Activated naive CD4-positive, alpha-beta T cell treated with anti-CD3 and anti-CD28 coated beads for 36 hours (primary cell): ENCODE measurements around the gene SMYD5. TPM values are rescaled to one million over a fixed set of nuclear protein-coding genes. Genes with fewer than 3 reads are reported as not detected.
"Not testable (repeated sequence)": the region's sequence is repeated elsewhere in the genome, so short reads cannot be mapped to it uniquely, and the experiment has no call there.

Source experiments
- CTCF ChIA-PET: fragments of 350-600 bp; sonication (Branson Sonifier 250); formaldehyde crosslinking; loops from one replicate; lab custom pipeline; 2021; ENCODE audit warnings: antibody characterized with exemption; lab: Charles Lee
- DNase-seq: peaks from one replicate; pipeline ENCODE4 v3.0.0-alpha.2; 2020
- H3K27ac Mint-ChIP-seq: one replicate; pipeline ENCODE4 v1.8.0; 2021; ENCODE audit warnings: mild to moderate bottlenecking, mixed read lengths
- H3K27me3 Mint-ChIP-seq: one replicate; pipeline ENCODE4 v1.8.0; 2021; ENCODE audit warnings: low read depth, mixed read lengths
- H3K36me3 Mint-ChIP-seq: one replicate; pipeline ENCODE4 v1.8.0; 2021; ENCODE audit warnings: low read depth, mixed read lengths
- H3K4me1 Mint-ChIP-seq: one replicate; pipeline ENCODE4 v1.8.0; 2021; ENCODE audit warnings: low read depth, mixed read lengths
- H3K4me3 Mint-ChIP-seq: one replicate; pipeline ENCODE4 v1.8.0; 2021; ENCODE audit warnings: mild to moderate bottlenecking, moderate library complexity, mixed read lengths
- H3K9me3 Mint-ChIP-seq: one replicate; pipeline ENCODE4 v1.8.0; 2021; ENCODE audit warnings: mixed read lengths
- intact Hi-C: fragments of 100-400 bp; cut with micrococcal nuclease; formaldehyde crosslinking; loops from one replicate; pipeline ENCODE4 v1.15.1; 2023
- total RNA-seq, 2 experiments: library from RNA; stranded (reverse); gene quantifications; one replicate each; pipeline ENCODE4 v1.2.3, GENCODE V29; 2021

The SMYD5 gene
- total RNA-seq, 2 experiments from 2014 or later, result 37.4 to 39.0 TPM

DNA sequence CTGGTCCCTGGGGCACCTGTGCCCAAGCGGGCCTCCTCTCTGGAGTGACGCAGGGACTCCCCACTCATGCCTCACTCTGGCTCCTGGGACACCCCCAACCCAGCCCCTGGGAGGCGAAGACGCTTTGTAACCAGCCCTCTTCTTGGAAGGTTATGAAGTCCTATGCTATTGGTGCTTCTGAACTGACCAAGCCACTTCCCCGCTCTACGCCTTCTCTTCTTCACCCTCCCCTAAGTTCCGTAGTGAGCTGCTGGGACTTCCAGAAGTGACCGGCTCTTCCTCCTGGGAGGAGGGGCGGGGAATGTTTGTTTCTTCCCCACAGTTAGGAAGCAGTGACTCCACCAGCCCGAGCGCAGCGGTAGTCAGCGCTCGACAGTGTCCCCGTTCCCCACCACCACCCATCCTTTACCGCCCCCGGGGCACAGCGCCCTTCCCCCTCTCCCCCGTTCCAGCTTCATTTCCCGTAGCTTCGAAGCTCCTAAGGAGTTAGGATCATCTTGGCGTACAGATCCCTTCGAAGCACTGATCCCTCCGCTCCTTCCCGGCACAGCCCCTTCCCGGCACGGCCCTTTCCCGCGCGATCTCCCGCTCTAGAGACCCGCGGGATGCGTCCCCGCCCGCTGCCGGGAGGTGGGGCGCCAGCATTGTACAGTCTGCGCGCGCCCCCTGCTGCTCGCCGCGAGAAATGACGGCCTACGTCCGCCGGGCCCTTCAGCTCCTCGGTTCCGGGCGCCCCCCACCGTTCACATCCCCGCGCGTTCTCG lies 37.0 kb upstream of the SMYD5 start:
- H3K9me3 Mint-ChIP-seq, result no peaks in the 10 kb centered on the region
- CTCF ChIA-PET, result interaction anchor here (0.5 to 7.7 kb wide), 56 partner anchors 9 to 794 kb away, joined by 3 to 81 read pairs (median 5); partner anchors contain the start of genes CCT7, PRADC1, RAB11FIP5 and SMYD5
- peak overlapping the region; percentile 78 for H3K4me3 Mint-ChIP-seq
- intact Hi-C loops, result loop anchor here (1.0 to 2.0 kb wide), 11 partner anchors 35 to 406 kb away; partner anchors contain the start of genes CCT7, EMX1 and SFXN5
- peak; percentile 92 for DNase-seq
- peaks cover 24% of the 10 kb centered on the region for H3K4me1 Mint-ChIP-seq
- no peaks in the 10 kb centered on the region for H3K36me3 Mint-ChIP-seq
- H3K27me3 Mint-ChIP-seq, result peaks cover 26% of the 10 kb centered on the region
- H3K27ac Mint-ChIP-seq, result peak overlapping the region; percentile 65

DNA sequence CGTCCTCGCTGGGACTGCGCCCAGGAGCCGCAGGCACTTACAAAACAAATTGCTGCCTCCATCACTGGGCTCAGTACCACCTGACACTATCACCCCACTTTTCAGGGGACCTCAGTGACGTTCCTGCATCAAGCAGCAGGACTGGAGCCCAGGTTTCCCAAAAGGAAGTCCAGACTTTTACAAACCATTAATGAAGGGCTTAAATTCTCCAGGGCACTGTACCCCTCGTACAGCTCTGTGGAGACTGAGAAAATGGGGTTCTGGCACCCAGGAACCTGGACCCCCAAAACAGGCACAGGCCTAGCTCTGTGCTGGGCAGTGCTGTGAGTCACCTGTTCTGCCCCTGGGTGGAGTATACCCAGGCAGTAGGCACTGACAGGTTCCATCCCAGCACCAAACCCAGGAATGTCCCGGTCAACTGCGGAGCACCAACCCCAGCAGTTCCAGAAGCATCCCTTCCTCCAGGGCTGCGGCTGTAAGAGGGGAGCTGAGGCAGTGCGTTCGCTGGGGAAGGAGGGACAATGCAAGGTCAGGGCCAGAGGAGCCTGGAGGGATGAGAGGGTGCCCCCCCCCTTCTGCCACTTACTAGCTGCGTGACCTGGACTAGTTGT lies 36.3 kb upstream of the SMYD5 start:
- Mint-ChIP-seq H3K4me3 (peak overlapping the region; percentile 78), H3K27ac (no peak overlapping the region), H3K36me3 (no peaks in the 10 kb centered on the region), H3K27me3 (peaks cover 30% of the 10 kb centered on the region), H3K9me3 (no peaks in the 10 kb centered on the region), H3K4me1 (peaks cover 23% of the 10 kb centered on the region)
- intact Hi-C loops, result loop anchor here (1.0 to 2.0 kb wide), 11 partner anchors 35 to 407 kb away; partner anchors contain the start of genes CCT7, EMX1 and SFXN5
- DNase-seq, result no peak
- CTCF ChIA-PET, result interaction anchor here (0.5 to 7.7 kb wide), 50 partner anchors 8 to 793 kb away, joined by 3 to 81 read pairs (median 5); partner anchors contain the start of genes CCT7, RAB11FIP5, SMYD5 and SPR

GRCh38 chr2:73185965-73186364 lies 28.1 kb upstream of the SMYD5 start:
- DNase-seq, result no peak
- peaks cover 4% of the 10 kb centered on the region for H3K27me3 Mint-ChIP-seq
- H3K36me3 Mint-ChIP-seq, result peaks cover 2% of the 10 kb centered on the region
- H3K27ac Mint-ChIP-seq, result no peak overlapping the region
- no peaks in the 10 kb centered on the region for H3K4me1 Mint-ChIP-seq
- intact Hi-C loops, result no loop called here
- H3K9me3 Mint-ChIP-seq, result peaks cover 8% of the 10 kb centered on the region
- CTCF ChIA-PET, result interaction anchor here (0.7 to 1.8 kb wide), 3 partner anchors 9 to 175 kb away, joined by 3 to 5 read pairs (median 4); no protein-coding TSS in a partner anchor
- no peak overlapping the region for H3K4me3 Mint-ChIP-seq

DNA sequence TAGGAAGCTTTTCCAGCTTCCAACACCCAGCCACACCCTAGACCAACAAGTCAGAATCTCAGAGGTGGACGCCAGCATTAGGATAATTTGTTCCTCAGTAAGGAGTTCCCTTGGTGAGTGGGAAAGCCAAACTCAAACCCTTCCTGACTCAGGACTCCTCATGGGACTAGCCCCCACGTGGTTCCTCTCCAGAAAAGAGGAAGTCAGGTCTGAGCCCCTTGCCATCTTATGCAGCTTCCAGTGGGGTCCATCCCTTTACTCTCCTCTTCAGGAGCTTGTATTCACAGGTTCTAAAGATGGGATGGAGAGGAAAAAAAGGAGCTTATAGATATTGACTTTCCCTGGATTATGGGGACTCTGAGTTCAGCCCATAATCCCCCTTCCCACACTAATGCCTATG lies 26.5 kb upstream of the SMYD5 start:
- peaks cover 2% of the 10 kb centered on the region for H3K36me3 Mint-ChIP-seq
- H3K4me3 Mint-ChIP-seq, result no peak overlapping the region
- peaks cover under 1% of the 10 kb centered on the region for H3K27me3 Mint-ChIP-seq
- no peak overlapping the region for H3K27ac Mint-ChIP-seq
- CTCF ChIA-PET, result interaction anchor here (0.9 to 1.8 kb wide), 3 partner anchors 10 to 26 kb away, joined by 4 to 17 read pairs (median 5); no protein-coding TSS in a partner anchor
- no peak for DNase-seq
- H3K9me3 Mint-ChIP-seq, result peaks cover 8% of the 10 kb centered on the region
- H3K4me1 Mint-ChIP-seq, result no peaks in the 10 kb centered on the region
- intact Hi-C loops, result no loop called here

GRCh38 chr2:73197579-73197978 lies 16.5 kb upstream of the SMYD5 start:
- DNase-seq, result no peak
- intact Hi-C loops, result no loop called here
- H3K27me3 Mint-ChIP-seq, result peaks cover 26% of the 10 kb centered on the region
- no peaks in the 10 kb centered on the region for H3K36me3 Mint-ChIP-seq
- H3K27ac Mint-ChIP-seq, result no peak overlapping the region
- CTCF ChIA-PET, result interaction anchor here (0.7 to 0.8 kb wide), 2 partner anchors 15 kb away, joined by 4 to 5 read pairs; no protein-coding TSS in a partner anchor
- H3K9me3 Mint-ChIP-seq, result no peaks in the 10 kb centered on the region
- H3K4me1 Mint-ChIP-seq, result peaks cover 3% of the 10 kb centered on the region
- no peak overlapping the region for H3K4me3 Mint-ChIP-seq

DNA sequence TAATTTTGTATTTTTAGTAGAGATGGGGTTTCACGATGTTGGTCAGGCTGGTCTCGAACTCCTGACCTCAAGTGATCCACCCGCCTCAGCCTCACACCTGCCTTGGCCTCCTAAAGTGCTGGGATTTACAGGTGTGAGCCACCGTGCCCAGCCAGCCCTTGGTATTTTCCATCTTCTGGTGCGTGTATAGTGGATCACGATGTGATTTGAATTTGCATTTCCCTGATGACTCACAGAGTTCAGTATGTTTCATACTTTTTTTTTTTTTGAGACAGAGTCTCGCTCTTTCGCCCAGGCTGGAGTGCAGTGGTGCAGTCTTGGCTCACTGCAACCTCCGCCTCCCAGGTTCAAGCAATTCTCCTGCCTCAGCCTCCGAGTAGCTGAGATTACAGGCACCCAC lies 13.8 kb upstream of the SMYD5 start:
- H3K27ac Mint-ChIP-seq, H3K9me3 Mint-ChIP-seq, H3K36me3 Mint-ChIP-seq, H3K4me3 Mint-ChIP-seq, H3K4me1 Mint-ChIP-seq, intact Hi-C loops, DNase-seq: not testable (repeated sequence)
- CTCF ChIA-PET, result interaction anchor here (0.6 to 0.7 kb wide), 2 partner anchors 25 to 1301 kb away, joined by 3 to 4 read pairs; no protein-coding TSS in a partner anchor
- H3K27me3 Mint-ChIP-seq, result peaks cover 45% of the 10 kb centered on the region

DNA sequence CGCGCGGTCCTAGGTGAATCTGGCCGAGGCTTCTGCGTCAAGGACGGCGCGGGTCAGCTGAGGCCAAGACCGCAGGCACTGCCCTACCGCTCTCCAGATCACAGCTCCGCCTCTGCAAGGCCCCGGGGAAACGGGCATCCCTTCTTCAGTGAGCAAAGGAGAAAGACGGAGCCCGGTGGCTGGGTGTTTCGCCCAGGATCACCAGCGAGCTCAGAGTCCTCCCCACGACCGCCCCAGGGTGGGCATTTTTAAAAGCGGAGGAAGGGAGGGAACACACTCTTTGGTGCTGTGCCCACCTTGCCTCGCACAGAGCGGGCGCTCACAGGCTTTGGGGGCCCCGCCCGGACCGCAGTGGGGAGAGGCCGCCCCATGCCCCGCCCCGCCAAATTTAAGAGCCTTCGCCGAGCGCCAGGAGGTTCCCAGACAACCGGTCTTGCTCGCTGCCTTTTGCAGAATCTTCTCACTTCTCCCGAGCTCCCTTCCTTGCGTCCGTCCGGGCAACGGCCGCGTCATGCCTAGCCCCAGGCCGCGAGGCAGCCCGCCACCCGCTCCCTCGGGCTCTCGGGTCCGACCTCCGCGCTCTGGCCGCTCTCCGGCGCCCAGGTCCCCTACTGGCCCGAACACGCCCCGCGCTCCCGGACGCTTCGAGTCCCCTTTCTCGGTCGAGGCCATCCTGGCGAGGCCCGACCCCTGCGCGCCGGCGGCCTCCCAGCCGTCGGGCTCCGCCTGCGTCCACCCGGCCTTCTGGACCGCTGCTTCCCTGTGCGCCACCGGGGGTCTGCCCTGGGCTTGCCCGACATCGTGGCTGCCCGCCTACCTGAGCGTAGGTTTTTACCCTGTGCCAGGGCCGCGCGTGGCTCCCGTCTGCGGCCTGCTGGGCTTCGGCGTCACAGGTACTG lies 11.6 kb upstream of the SMYD5 start, which contains the start of gene NOTO:
NOTO (plus strand) TSS at position 419 of the 899 bp plus-strand sequence; CDS start at position 512, 93 bp downstream.
- H3K4me3 Mint-ChIP-seq, result peak within 1 kb of the TSS; percentile 53

GRCh38 chr2:73203055-73203681 lies 10.9 kb upstream of the SMYD5 start:
- CTCF ChIA-PET, result interaction anchor here (1.2 to 1.6 kb wide), 2 partner anchors 9 to 26 kb away, joined by 5 to 7 read pairs; no protein-coding TSS in a partner anchor
- intact Hi-C loops, result no loop called here
- H3K4me3 Mint-ChIP-seq, result peak overlapping the region; percentile 53

More for the DNA sequence above, 11.6 kb upstream of the SMYD5 start, which contains the start of gene NOTO:
- intact Hi-C loops, result no loop called here
- Mint-ChIP-seq H3K27ac (no peak within 1 kb of the TSS), H3K9me3 (no peaks in the 10 kb centered on the region), H3K4me1 (peaks cover 5% of the 10 kb centered on the region), H3K36me3 (no peaks in the 10 kb centered on the region), H3K27me3 (peaks cover 48% of the 10 kb centered on the region)
- no peak for DNase-seq
- CTCF ChIA-PET, result interaction anchor here (0.8 to 1.0 kb wide), 3 partner anchors 11 to 88 kb away, joined by 3 to 4 read pairs (median 3); no protein-coding TSS in a partner anchor

DNA sequence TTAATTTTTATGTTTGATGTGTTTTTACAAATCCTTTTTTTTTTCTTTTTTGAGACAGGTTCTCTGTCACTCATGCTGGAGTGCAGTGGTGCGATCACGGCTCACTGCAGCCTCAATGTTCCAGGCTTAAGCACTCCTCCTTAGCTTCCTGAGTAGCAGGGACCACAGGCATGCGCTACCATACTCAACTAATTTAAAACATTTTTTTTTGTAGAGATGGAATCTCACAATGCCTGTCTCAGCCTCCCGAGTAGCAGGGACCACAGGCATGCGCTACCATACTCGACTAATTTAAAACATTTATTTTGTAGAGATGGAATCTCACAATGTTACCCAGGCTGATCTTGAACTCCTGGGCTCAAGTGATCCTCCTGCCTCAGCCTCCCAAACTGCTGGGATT lies 8.4 kb upstream of the SMYD5 start:
- CTCF ChIA-PET, result interaction anchor here (0.7 kb wide), 1 partner anchor 28 kb away, joined by 3 read pairs; no protein-coding TSS in a partner anchor
- Mint-ChIP-seq H3K27ac (no peak overlapping the region), H3K4me3 (no peak overlapping the region), H3K36me3 (no peaks in the 10 kb centered on the region), H3K4me1 (peaks cover 5% of the 10 kb centered on the region), H3K9me3 (no peaks in the 10 kb centered on the region), H3K27me3 (peaks cover 40% of the 10 kb centered on the region)
- intact Hi-C loops, result no loop called here
- no peak for DNase-seq

More at GRCh38 chr2:73203055-73203681, 10.9 kb upstream of the SMYD5 start:
- no peaks in the 10 kb centered on the region for H3K9me3 Mint-ChIP-seq
- H3K4me1 Mint-ChIP-seq, result peaks cover 5% of the 10 kb centered on the region
- H3K27me3 Mint-ChIP-seq, result peaks cover 46% of the 10 kb centered on the region
- no peak for DNase-seq
- no peaks in the 10 kb centered on the region for H3K36me3 Mint-ChIP-seq
- no peak overlapping the region for H3K27ac Mint-ChIP-seq

DNA sequence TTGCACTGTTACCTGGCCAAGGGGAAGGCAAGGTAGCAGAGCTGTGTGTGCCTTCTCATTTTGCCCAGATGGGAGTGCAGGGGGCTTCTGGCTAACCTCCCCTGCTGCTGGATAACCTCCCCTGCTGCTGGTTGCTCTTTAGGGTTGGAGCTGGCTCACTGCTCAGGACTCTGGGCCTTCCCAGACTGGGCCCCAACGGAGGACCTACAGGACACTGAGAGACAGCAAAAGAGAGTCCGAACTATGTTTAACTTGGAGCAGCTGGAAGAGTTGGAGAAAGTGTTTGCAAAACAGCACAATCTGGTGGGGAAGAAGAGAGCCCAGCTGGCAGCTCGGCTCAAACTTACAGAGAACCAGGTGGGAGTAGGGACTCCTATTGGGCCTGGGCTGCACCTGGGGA lies 5.8 kb upstream of the SMYD5 start:
- Mint-ChIP-seq H3K9me3 (no peaks in the 10 kb centered on the region), H3K27ac (no peak overlapping the region), H3K4me1 (peaks cover 11% of the 10 kb centered on the region), H3K36me3 (no peaks in the 10 kb centered on the region), H3K4me3 (no peak overlapping the region), H3K27me3 (peaks cover 24% of the 10 kb centered on the region)
- no peak for DNase-seq
- CTCF ChIA-PET, result interaction anchor here (0.9 to 2.8 kb wide), 2 partner anchors 31 kb away, joined by 6 to 15 read pairs; no protein-coding TSS in a partner anchor
- intact Hi-C loops, result no loop called here

DNA sequence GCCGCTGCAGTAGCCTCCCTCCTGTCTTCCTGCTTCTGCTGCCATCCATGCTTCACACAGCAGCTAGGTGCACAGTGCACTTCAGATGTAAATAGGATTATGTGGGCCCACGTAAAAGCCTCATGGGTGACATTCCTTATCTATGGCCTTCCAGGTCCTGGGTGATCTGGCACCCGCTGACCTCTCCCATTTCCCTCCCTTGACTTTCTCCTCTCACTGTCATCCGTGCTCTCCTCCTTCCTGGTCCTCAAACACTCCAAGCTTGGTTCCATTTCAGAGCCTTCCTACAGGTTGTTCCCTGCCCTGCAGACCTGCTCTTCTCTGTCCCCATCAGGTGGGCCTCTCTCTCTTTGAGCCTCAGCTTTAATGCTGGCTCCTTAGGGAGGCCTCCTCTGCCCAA lies 4.0 kb upstream of the SMYD5 start:
- intact Hi-C loops, result no loop called here
- Mint-ChIP-seq H3K4me1 (peaks cover 17% of the 10 kb centered on the region), H3K4me3 (no peak overlapping the region), H3K36me3 (no peaks in the 10 kb centered on the region), H3K27ac (no peak overlapping the region), H3K27me3 (peaks cover 11% of the 10 kb centered on the region), H3K9me3 (no peaks in the 10 kb centered on the region)
- DNase-seq, result no peak
- CTCF ChIA-PET, result interaction anchor here (1.2 to 2.8 kb wide), 2 partner anchors 8 to 33 kb away, joined by 3 to 15 read pairs; no protein-coding TSS in a partner anchor
